ENCODE results near the gene PTPN11. TPM values are rescaled to one million over a fixed set of nuclear protein-coding genes. Genes with fewer than 3 reads are reported as not detected.

PTPN11 gene
- polyA plus RNA-seq, 1 of the 3 experiments (the other 2 are of a cell fraction) = 48.3 TPM

DNA sequence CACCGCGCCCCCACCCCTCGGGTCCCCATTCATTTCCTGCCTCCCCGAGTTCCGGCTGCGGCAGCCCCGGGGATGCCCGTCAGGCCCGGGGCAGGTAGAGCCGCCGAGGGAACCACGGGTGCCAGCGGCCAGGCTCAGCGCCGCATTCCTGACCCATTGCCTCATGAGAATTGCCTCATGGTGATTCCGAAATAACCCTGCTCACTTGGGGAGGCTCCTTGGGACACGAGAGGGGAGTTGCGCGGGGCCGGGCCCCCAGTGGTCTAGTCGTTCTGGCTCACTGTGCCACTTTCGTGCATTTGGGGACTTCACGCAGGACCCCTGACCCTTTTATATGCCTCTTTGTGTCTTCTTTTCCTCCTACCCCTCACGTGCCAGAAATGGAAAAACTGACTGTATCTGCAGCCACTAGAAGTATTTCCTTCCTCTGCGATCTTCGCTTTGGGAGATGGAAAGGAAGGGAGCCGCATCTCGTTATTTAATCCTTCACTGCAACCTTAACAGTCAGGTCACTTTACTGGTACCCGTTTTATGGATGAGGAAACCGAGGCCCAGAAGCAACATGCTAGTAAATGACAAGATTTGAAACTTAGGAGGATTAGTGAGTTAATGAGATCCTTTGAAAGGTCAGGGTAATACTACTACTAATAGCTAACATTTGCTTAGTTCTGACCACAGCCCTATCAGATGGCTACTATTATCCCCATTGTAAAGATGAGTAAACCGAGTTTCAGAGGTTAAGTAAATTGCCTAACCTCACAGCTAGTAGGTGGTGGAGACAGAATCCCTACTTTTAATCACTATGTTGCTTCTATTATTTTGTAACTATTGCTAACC, 768 bp downstream of the PTPN11 start:
- no peaks in the 10 kb centered on the region for H3K9me3 ChIP-seq
- peaks cover 14% of the 10 kb centered on the region for H3F3A ChIP-seq (replicated peaks; ENCODE audit: insufficient read depth)
- CTCF ChIA-PET = interaction anchor here (0.8 kb wide), 1 partner anchor 9 kb away, joined by 3 read pairs; no protein-coding TSS in a partner anchor
- H3K79me2 ChIP-seq (ENCODE audit: insufficient read depth) = peaks cover 64% of the 10 kb centered on the region
- no peaks in the 10 kb centered on the region for H3K27me3 ChIP-seq (ENCODE audit: insufficient read depth)
- H3K27ac ChIP-seq (ENCODE audit: low read depth in 2 of 2, low read length in 1 of 2) = peak overlapping the region; percentile 81 to 89
- H2AFZ ChIP-seq (ENCODE audit: low read depth) = peak overlapping the region; percentile 58; the same call in 1 of the 2 replicates
- H4K20me1 ChIP-seq (ENCODE audit: insufficient read depth) = peaks cover 47% of the 10 kb centered on the region
- peaks cover 0 to 8% of the 10 kb centered on the region in 2 experiments; a peak in 2 of 4 replicates for H3K4me1 ChIP-seq (ENCODE audit: control insufficient read depth in 1 of 2, insufficient read depth in 2 of 2, low read depth in 1 of 2, low read length in 1 of 2)
- no peaks in the 10 kb centered on the region for H3K9me2 ChIP-seq
- POLR2A ChIA-PET = interaction anchor here (1.0 kb wide), 2 partner anchors 19 to 38 kb away, joined by 3 read pairs; no protein-coding TSS in a partner anchor
- peak overlapping the region; percentile 79 to 88 for H3K4me3 ChIP-seq (ENCODE audit: low read depth in 2 of 2, low read length in 1 of 2)
- H3K9ac ChIP-seq = peak overlapping the region; percentile 91
- WGBS (ENCODE audit: low lambda C conversion rate) = 6% methylated on average over 15 of the region's 31 CpGs
- DNase-seq = no peak
- TF ChIP-seq EP300 (IDR thresholded peaks at IDR 0.05; ENCODE audit: borderline replicate concordance in 1 of 2, low read depth in 1 of 2, low read length in 1 of 2) (no peak), JUND (IDR thresholded peaks at IDR 0.05) (0 out of 2 replicates have a peak, but pooled peaks have one; percentile 4), SMC3 (IDR thresholded peaks at IDR 0.05; ENCODE audit: low read depth, low read length) (no peak), FOSL2 (IDR thresholded peaks at IDR 0.05; ENCODE audit: borderline replicate concordance, low read depth) (peak; percentile 10; the same call in 1 of the 2 replicates), MXI1 (IDR thresholded peaks at IDR 0.05; ENCODE audit: low read depth, low read length) (no peak), ELF1 (IDR thresholded peaks at IDR 0.05) (no peak), NRF1 (IDR thresholded peaks at IDR 0.05; ENCODE audit: low read depth, low read length) (no peak), MEF2A (IDR thresholded peaks at IDR 0.05; ENCODE audit: borderline replicate concordance, low read depth) (no peak), CHD2 (IDR thresholded peaks at IDR 0.05; ENCODE audit: low read length, partially characterized antibody) (no peak), RAD21 (IDR thresholded peaks at IDR 0.05; ENCODE audit: low read length) (no peak), NFIC (IDR thresholded peaks at IDR 0.05; ENCODE audit: borderline replicate concordance) (no peak)
- TF ChIP-seq, protein P1, sequence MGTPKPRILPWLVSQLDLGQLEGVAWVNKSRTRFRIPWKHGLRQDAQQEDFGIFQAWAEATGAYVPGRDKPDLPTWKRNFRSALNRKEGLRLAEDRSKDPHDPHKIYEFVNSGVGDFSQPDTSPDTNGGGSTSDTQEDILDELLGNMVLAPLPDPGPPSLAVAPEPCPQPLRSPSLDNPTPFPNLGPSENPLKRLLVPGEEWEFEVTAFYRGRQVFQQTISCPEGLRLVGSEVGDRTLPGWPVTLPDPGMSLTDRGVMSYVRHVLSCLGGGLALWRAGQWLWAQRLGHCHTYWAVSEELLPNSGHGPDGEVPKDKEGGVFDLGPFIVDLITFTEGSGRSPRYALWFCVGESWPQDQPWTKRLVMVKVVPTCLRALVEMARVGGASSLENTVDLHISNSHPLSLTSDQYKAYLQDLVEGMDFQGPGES (IDR thresholded peaks at IDR 0.05; ENCODE audit: low read depth, low read length) = no peak
- TF ChIP-seq, protein P2, sequence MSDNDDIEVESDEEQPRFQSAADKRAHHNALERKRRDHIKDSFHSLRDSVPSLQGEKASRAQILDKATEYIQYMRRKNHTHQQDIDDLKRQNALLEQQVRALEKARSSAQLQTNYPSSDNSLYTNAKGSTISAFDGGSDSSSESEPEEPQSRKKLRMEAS (IDR thresholded peaks at IDR 0.05; ENCODE audit: low read depth) = peak; percentile 4; the same call in 1 of the 2 replicates
- TF ChIP-seq, protein P3, sequence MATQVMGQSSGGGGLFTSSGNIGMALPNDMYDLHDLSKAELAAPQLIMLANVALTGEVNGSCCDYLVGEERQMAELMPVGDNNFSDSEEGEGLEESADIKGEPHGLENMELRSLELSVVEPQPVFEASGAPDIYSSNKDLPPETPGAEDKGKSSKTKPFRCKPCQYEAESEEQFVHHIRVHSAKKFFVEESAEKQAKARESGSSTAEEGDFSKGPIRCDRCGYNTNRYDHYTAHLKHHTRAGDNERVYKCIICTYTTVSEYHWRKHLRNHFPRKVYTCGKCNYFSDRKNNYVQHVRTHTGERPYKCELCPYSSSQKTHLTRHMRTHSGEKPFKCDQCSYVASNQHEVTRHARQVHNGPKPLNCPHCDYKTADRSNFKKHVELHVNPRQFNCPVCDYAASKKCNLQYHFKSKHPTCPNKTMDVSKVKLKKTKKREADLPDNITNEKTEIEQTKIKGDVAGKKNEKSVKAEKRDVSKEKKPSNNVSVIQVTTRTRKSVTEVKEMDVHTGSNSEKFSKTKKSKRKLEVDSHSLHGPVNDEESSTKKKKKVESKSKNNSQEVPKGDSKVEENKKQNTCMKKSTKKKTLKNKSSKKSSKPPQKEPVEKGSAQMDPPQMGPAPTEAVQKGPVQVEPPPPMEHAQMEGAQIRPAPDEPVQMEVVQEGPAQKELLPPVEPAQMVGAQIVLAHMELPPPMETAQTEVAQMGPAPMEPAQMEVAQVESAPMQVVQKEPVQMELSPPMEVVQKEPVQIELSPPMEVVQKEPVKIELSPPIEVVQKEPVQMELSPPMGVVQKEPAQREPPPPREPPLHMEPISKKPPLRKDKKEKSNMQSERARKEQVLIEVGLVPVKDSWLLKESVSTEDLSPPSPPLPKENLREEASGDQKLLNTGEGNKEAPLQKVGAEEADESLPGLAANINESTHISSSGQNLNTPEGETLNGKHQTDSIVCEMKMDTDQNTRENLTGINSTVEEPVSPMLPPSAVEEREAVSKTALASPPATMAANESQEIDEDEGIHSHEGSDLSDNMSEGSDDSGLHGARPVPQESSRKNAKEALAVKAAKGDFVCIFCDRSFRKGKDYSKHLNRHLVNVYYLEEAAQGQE (IDR thresholded peaks at IDR 0.05; ENCODE audit: low read depth, low read length) = no peak
- TF ChIP-seq, protein P4, sequence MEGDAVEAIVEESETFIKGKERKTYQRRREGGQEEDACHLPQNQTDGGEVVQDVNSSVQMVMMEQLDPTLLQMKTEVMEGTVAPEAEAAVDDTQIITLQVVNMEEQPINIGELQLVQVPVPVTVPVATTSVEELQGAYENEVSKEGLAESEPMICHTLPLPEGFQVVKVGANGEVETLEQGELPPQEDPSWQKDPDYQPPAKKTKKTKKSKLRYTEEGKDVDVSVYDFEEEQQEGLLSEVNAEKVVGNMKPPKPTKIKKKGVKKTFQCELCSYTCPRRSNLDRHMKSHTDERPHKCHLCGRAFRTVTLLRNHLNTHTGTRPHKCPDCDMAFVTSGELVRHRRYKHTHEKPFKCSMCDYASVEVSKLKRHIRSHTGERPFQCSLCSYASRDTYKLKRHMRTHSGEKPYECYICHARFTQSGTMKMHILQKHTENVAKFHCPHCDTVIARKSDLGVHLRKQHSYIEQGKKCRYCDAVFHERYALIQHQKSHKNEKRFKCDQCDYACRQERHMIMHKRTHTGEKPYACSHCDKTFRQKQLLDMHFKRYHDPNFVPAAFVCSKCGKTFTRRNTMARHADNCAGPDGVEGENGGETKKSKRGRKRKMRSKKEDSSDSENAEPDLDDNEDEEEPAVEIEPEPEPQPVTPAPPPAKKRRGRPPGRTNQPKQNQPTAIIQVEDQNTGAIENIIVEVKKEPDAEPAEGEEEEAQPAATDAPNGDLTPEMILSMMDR (IDR thresholded peaks at IDR 0.05) = peak; percentile 39
- H3K4me2 ChIP-seq = peak overlapping the region; percentile 95
- H3K36me3 ChIP-seq (replicated peaks in 1 of 2; ENCODE audit: control insufficient read depth in 1 of 2, insufficient read depth in 2 of 2, low read length in 1 of 2) = no peaks in the 10 kb centered on the region

All from SK-N-SH (cell line).